Liver (tissue), 9 donors: ENCODE results near the gene CCDC80. TPM values are rescaled to one million over a fixed set of nuclear protein-coding genes. Genes with fewer than 3 reads are reported as not detected.

Experiments used
- DNase-seq: peaks from one replicate; pipeline ENCODE4 v3.0.0-alpha.2; 2017; ENCODE audit warnings: low spot score
- H3K27ac ChIP-seq, 2 donors: one replicate each; pipeline ENCODE4 v1.7.0; 2013; ENCODE audit warnings: inconsistent platforms in 2 of 2, low read length in 2 of 2, control low read depth in 1 of 2, low read depth in 1 of 2, mild to moderate bottlenecking in 1 of 2
- H3K27me3 ChIP-seq, 4 donors: one replicate each; pipeline versions ENCODE4 v1.6.1 to v1.7.0; 2013; ENCODE audit warnings: low read length in 3 of 4, inconsistent platforms in 1 of 4, mild to moderate bottlenecking in 1 of 4, moderate library complexity in 1 of 4; ENCODE audit not compliant: control insufficient read depth in 4 of 4, insufficient read depth in 4 of 4
- H3K36me3 ChIP-seq, 4 donors: one replicate each; pipeline versions ENCODE4 v1.6.1 to v1.7.0; 2013; ENCODE audit warnings: low read length in 3 of 4, mild to moderate bottlenecking in 3 of 4, low read depth in 1 of 4, moderate library complexity in 1 of 4; ENCODE audit not compliant: control insufficient read depth in 4 of 4, insufficient read depth in 3 of 4
- H3K4me1 ChIP-seq, 4 donors: one replicate each; pipeline versions ENCODE4 v1.6.1 to v1.7.0; 2013; ENCODE audit warnings: low read length in 3 of 4, mild to moderate bottlenecking in 3 of 4, moderate library complexity in 1 of 4; ENCODE audit not compliant: control insufficient read depth in 4 of 4, insufficient read depth in 4 of 4
- H3K4me3 ChIP-seq, 3 donors: one replicate each; pipeline versions ENCODE4 v1.6.1 to v1.7.0; 2013; ENCODE audit warnings: low read length in 3 of 3, control low read depth in 1 of 3, low read depth in 1 of 3, mild to moderate bottlenecking in 1 of 3
- H3K9ac ChIP-seq, 2 donors: one replicate each; pipeline ENCODE4 v1.7.0; 2013; ENCODE audit warnings: low read length in 2 of 2, mild to moderate bottlenecking in 2 of 2, moderate library complexity in 2 of 2, control low read depth in 1 of 2, low read depth in 1 of 2
- H3K9me3 ChIP-seq, 4 donors: one replicate each; pipeline versions ENCODE4 v1.6.1 to v1.7.0; 2013; ENCODE audit warnings: low read length in 3 of 4; ENCODE audit not compliant: control insufficient read depth in 4 of 4
- ATF3 ChIP-seq: IDR thresholded peaks from 2 replicates; pipeline ENCODE4 v1.6.1; 2016; ENCODE audit warnings: antibody characterized with exemption
- CTCF ChIP-seq: fragments of 150-350 bp; IDR thresholded peaks from 2 replicates; pipeline ENCODE4 v1.5.1; 2017; ENCODE audit warnings: improper control_type of control experiment, low read depth, low read length; ENCODE audit not compliant: missing input control
- EGR1 ChIP-seq, 2 donors: IDR thresholded peaks; 2 replicates each; pipeline ENCODE4 v1.6.1; 2016 to 2018; ENCODE audit warnings: antibody characterized with exemption in 2 of 2, low read depth in 2 of 2
- FOXA1 ChIP-seq: IDR thresholded peaks from 2 replicates; pipeline ENCODE4 v1.6.1; 2016; ENCODE audit warnings: antibody characterized with exemption
- FOXA2 ChIP-seq: IDR thresholded peaks from 2 replicates; pipeline ENCODE4 v1.6.1; 2016; ENCODE audit warnings: antibody characterized with exemption
- GABPA ChIP-seq, 2 donors: IDR thresholded peaks in 1 of 2; conservative IDR thresholded peaks in 1 of 2; 2 replicates each; pipeline ENCODE4 v1.6.1; 2016; ENCODE audit warnings: antibody characterized with exemption in 2 of 2, mild to moderate bottlenecking in 1 of 2, moderate library complexity in 1 of 2
- HNF4A ChIP-seq, 2 donors: conservative IDR thresholded peaks; 2 replicates each; pipeline ENCODE4 v1.6.1; 2016; ENCODE audit warnings: antibody characterized with exemption in 2 of 2, mild to moderate bottlenecking in 2 of 2
- JUND ChIP-seq, 2 donors: IDR thresholded peaks; 2 replicates each; pipeline ENCODE4 v1.6.1; 2016; ENCODE audit warnings: antibody characterized with exemption in 2 of 2
- NR2F2 ChIP-seq: IDR thresholded peaks from 2 replicates; pipeline ENCODE4 v1.6.1; 2016; ENCODE audit warnings: antibody characterized with exemption
- RAD21 ChIP-seq, 2 donors: IDR thresholded peaks; 2 replicates each; pipeline ENCODE4 v1.6.1; 2016; ENCODE audit warnings: antibody characterized with exemption in 2 of 2, mild to moderate bottlenecking in 2 of 2
- REST ChIP-seq: IDR thresholded peaks from 2 replicates; pipeline ENCODE4 v1.6.1; 2016; ENCODE audit warnings: antibody characterized with exemption, mild to moderate bottlenecking
- RXRA ChIP-seq, 2 donors: IDR thresholded peaks; 2 replicates each; pipeline ENCODE4 v1.6.1; 2017 to 2018; ENCODE audit warnings: antibody characterized with exemption in 2 of 2, mild to moderate bottlenecking in 1 of 2
- SP1 ChIP-seq: IDR thresholded peaks from 2 replicates; pipeline ENCODE4 v1.6.1; 2018; ENCODE audit warnings: antibody characterized with exemption, mild to moderate bottlenecking
- TAF1 ChIP-seq: conservative IDR thresholded peaks from 2 replicates; pipeline ENCODE4 v1.6.1; 2016; ENCODE audit warnings: antibody characterized with exemption, mild to moderate bottlenecking
- YY1 ChIP-seq: IDR thresholded peaks from 2 replicates; pipeline ENCODE4 v1.6.1; 2016; ENCODE audit warnings: antibody characterized with exemption, mild to moderate bottlenecking
- ZBTB33 ChIP-seq: IDR thresholded peaks from 2 replicates; pipeline ENCODE4 v1.6.1; 2016; ENCODE audit warnings: antibody characterized with exemption
- WGBS: extraction: QIAGEN DNeasy Blood & Tissue Kit; methylation state at CpG from one replicate; pipeline ENCODE4 v1.1.7; 2013; 5-methylcytosine and 5-hydroxymethylcytosine counted together
- polyA plus RNA-seq, 2 donors: library from polyadenylated mRNA; stranded (reverse) in 1 of 2; unstranded in 1 of 2; fragments of 200-250 nt in 1 of 2; fragments of >200 nt in 1 of 2; fragmentation: Nextera tagmentation in 1 of 2; extraction: Ambion mirVana in 1 of 2; gene quantifications; one replicate each; pipeline versions ENCODE4 v1.2.1 to v1.2.3, GENCODE V29; 2013 to 2015
- total RNA-seq, 2 donors: library from RNA; depleted of rRNA; stranded (reverse); fragments of >200 nt; gene quantifications; one replicate each; pipeline ENCODE4 v1.2.3, GENCODE V29; 2014
- donor health status: healthy.
- donor health status: healthy.
- donor health status: healthy.
- donor health status: healthy.
- donor health status: healthy.

Gene CCDC80
- total and polyA plus RNA-seq, 4 donors = 0.17 to 2.1 (median 1.1) TPM

GRCh38 chr3:112611752-112612515, 29.0 kb downstream of the CCDC80 start:
- H3K9me3 ChIP-seq = no peaks in the 10 kb centered on the region
- no peak overlapping the region for H3K9ac ChIP-seq
- H3K36me3 ChIP-seq = no peaks in the 10 kb centered on the region
- no peaks in the 10 kb centered on the region for H3K27me3 ChIP-seq
- H3K4me3 ChIP-seq = no peak overlapping the region
- no peaks in the 10 kb centered on the region for H3K4me1 ChIP-seq
- no peak overlapping the region for H3K27ac ChIP-seq
- TF ChIP-seq NR2F2 = no peak
- TF ChIP-seq RXRA (IDR thresholded peaks at IDR 0.05) = no peak
- TF ChIP-seq REST = no peak
- TF ChIP-seq TAF1 = no peak
- no peak for TF ChIP-seq HNF4A (conservative IDR thresholded peaks at IDR 0.05)
- TF ChIP-seq YY1 = no peak
- TF ChIP-seq JUND (IDR thresholded peaks at IDR 0.05) = no peak
- TF ChIP-seq CTCF = no peak
- TF ChIP-seq FOXA2 = no peak
- no peak for TF ChIP-seq RAD21 (IDR thresholded peaks at IDR 0.05)
- no peak for TF ChIP-seq ATF3
- TF ChIP-seq EGR1 (IDR thresholded peaks at IDR 0.05; ENCODE audit: low read depth in 2 of 2) = no peak
- no peak for TF ChIP-seq ZBTB33
- no peak for TF ChIP-seq GABPA (IDR thresholded peaks at IDR 0.05 in 1 of 2, conservative IDR thresholded peaks at IDR 0.05 in 1 of 2)
- TF ChIP-seq SP1 = no peak
- TF ChIP-seq FOXA1 = no peak
- WGBS = 79% methylated on average over 5 of the region's 5 CpGs
- no peak for DNase-seq
